ENCODE results near the gene ZBTB32.
"Not testable (repeated sequence)": the region's sequence is repeated elsewhere in the genome, so short reads cannot be mapped to it uniquely, and the experiment has no call there.

The ZBTB32 gene

GRCh38 chr19:35721374-35721773, 17.0 kb downstream of the ZBTB32 start:
- TF ChIP-seq, protein P1, sequence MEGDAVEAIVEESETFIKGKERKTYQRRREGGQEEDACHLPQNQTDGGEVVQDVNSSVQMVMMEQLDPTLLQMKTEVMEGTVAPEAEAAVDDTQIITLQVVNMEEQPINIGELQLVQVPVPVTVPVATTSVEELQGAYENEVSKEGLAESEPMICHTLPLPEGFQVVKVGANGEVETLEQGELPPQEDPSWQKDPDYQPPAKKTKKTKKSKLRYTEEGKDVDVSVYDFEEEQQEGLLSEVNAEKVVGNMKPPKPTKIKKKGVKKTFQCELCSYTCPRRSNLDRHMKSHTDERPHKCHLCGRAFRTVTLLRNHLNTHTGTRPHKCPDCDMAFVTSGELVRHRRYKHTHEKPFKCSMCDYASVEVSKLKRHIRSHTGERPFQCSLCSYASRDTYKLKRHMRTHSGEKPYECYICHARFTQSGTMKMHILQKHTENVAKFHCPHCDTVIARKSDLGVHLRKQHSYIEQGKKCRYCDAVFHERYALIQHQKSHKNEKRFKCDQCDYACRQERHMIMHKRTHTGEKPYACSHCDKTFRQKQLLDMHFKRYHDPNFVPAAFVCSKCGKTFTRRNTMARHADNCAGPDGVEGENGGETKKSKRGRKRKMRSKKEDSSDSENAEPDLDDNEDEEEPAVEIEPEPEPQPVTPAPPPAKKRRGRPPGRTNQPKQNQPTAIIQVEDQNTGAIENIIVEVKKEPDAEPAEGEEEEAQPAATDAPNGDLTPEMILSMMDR (IDR thresholded peaks at IDR 0.05; ENCODE audit: insufficient read depth, low read depth, low read length, missing control alignments) = no peak
- H3K4me3 ChIP-seq (ENCODE audit: low read length) = no peak overlapping the region
- DNase-seq (ENCODE audit: low read depth) = no peak

GRCh38 chr19:35722461-35722860, 18.1 kb downstream of the ZBTB32 start:
- DNase-seq (ENCODE audit: low read depth) = no peak
- H3K4me3 ChIP-seq (ENCODE audit: low read length) = no peak overlapping the region
- TF ChIP-seq, protein P1 (IDR thresholded peaks at IDR 0.05; ENCODE audit: insufficient read depth, low read depth, low read length, missing control alignments) = no peak

GRCh38 chr19:35722897-35723296, 18.5 kb downstream of the ZBTB32 start:
- DNase-seq (ENCODE audit: low read depth) = no peak
- TF ChIP-seq, protein P1 (IDR thresholded peaks at IDR 0.05; ENCODE audit: insufficient read depth, low read depth, low read length, missing control alignments) = no peak
- H3K4me3 ChIP-seq (ENCODE audit: low read length) = no peak overlapping the region

DNA sequence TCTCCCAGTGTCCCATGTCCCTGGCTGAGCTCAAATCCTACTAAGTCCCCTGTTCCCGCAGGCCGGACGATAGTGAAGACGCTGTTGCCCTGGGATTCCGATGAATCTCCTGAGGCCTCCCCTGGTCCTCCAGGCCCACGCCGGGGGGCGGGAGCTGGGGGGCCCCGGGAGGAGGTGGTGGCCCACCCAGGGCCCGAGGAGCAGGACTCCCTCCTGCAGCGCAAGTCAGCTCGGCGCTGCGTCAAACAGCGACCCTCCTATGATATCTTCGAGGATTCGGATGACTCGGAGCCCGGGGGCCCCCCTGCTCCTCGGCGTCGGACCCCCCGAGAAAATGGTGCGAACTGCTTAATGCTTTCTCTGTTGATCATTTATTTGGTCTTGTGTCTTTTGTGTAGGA, 19.3 kb downstream of the ZBTB32 start:
- no peak for DNase-seq (ENCODE audit: low read depth)
- TF ChIP-seq, protein P1 (IDR thresholded peaks at IDR 0.05; ENCODE audit: insufficient read depth, low read depth, low read length, missing control alignments) = no peak
- H3K4me3 ChIP-seq (ENCODE audit: low read length) = no peak overlapping the region

DNA sequence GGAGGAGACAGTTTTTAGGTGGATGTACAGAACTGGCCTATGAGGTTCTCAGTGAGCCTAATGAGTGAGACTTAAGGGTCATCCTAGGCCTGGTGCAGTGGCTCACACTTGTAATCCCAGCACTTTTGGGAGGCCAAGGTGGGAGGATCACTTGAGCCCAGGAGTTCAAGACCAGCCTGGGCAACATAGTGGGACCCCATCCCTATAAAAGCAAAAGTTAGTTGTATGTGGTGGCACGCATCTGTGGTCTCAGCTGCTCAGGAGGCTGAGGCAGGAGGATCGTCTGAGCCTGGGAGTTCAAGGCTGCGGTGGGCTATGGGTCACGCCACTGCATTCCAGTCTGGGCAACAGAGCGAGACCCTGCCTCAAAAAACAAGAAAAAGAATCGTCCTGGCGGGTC, 19.8 kb downstream of the ZBTB32 start:
- not testable (repeated sequence) for DNase-seq (ENCODE audit: low read depth); H3K4me3 ChIP-seq (ENCODE audit: low read length)

DNA sequence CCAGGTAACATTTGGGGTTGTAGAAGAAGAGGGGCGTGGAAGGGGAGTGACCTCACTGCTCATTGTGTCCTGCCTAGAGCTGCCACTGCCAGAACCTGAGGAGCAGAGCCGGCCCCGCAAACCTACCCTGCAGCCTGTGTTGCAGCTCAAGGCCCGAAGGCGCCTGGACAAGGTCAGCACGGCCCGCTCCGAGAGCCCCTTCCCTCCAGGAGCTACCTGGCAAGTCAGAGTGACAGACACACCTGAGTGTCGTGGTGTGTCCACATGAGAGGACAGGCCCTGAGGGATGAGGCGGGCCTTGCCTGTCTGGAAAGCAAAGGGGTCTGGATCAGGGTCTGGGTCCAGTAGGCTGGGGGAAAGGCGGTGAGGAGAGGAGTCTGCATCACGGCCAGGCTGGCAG, 20.2 kb downstream of the ZBTB32 start:
- H3K4me3 ChIP-seq (ENCODE audit: low read length) = no peak overlapping the region
- DNase-seq (ENCODE audit: low read depth) = no peak
- TF ChIP-seq, protein P1 (IDR thresholded peaks at IDR 0.05; ENCODE audit: insufficient read depth, low read depth, low read length, missing control alignments) = no peak

DNA sequence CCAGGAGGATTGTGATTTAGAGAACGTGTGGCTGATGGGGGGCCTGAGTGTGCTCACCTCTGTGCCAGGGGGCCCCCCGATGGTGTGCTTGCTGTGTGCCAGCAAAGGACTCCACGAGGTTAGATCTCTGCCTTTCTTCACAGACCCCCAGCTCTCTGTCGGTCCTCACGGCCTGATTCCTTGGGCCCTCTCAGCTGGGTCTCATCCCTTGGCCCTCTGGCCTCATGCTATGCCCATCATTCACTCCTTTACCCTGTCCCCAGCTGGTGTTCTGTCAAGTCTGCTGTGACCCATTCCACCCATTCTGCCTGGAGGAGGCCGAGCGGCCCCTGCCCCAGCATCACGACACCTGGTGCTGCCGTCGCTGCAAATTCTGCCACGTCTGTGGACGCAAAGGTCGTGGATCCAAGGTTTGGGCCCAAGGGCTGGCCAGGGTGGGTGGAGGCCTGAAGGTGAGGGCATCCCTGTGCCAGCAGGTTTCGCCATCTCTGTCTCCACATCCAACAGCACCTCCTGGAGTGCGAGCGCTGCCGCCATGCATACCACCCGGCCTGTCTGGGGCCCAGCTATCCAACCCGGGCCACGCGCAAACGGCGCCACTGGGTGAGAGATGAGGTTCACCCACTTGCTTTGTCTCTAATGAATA, 21.0 kb downstream of the ZBTB32 start:
- DNase-seq (ENCODE audit: low read depth) = no peak
- TF ChIP-seq, protein P1 (IDR thresholded peaks at IDR 0.05; ENCODE audit: insufficient read depth, low read depth, low read length, missing control alignments) = no peak
- no peak overlapping the region for H3K4me3 ChIP-seq (ENCODE audit: low read length)

All from epithelial cell of esophagus (primary cell).